Measurements from ENCODE around the gene EME1. TPM values are rescaled to one million over a fixed set of nuclear protein-coding genes. Genes with fewer than 3 reads are reported as not detected.

EME1 gene
- total RNA-seq, 2 experiments from 2014 or later: 34.0 to 40.8 TPM

DNA sequence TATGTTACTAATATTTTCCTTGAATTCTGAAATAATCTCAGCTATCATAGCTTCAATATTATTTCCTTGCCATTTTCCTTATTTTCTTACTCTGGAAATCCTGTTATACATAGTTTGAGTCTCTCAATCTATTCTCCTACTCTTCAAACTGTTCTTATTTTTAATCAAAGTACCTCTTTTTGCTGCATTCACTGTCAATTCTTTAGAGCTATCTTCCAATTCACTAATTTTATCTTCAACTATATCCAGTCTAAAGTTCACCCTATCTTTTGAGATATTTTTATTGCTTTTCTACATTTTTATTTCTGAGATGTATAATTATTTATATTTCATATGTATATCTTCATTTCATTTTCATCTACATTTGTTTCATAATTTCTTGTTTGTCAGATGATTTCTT lies 34.4 kb upstream of the EME1 start:
- DNase-seq (no peak), ATAC-seq (no peak)
- H3K27me3 Mint-ChIP-seq: peaks cover 4% of the 10 kb centered on the region
- H3K4me1 Mint-ChIP-seq: peaks cover 4% of the 10 kb centered on the region
- H3K27ac Mint-ChIP-seq: no peak overlapping the region
- H3K9me3 Mint-ChIP-seq (ENCODE audit: low read depth): peaks cover 9% of the 10 kb centered on the region
- H3K36me3 Mint-ChIP-seq: peaks cover 3% of the 10 kb centered on the region
- CTCF ChIA-PET: interaction anchor here (1.0 to 1.5 kb wide), 4 partner anchors 24 to 138 kb away, joined by 3 to 6 read pairs (median 4); no protein-coding TSS in a partner anchor
- H3K4me3 Mint-ChIP-seq: no peak overlapping the region

DNA sequence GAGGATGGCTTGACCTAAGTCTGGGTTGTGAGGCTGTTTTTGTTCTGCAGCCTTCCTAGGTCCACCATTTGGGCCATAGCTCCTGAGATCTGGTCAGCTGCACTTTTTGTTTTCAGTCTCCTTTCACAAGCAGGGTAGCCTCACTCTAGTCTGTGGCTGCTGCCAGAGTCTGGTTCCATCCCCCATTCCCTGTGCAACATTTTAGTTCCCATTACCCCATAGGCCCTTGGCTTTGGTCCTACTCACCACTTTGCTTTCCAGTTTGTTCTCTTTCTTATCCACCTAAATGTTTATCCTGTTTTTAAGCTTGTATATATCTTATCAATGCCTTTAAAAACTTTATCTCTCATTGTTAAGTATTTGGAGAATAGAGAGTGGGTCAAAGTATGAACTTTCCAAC lies 33.6 kb upstream of the EME1 start:
- Mint-ChIP-seq H3K4me3 (no peak overlapping the region), H3K27me3 (peaks cover 4% of the 10 kb centered on the region), H3K36me3 (peaks cover 3% of the 10 kb centered on the region), H3K4me1 (no peaks in the 10 kb centered on the region), H3K27ac (no peak overlapping the region), H3K9me3 (ENCODE audit: low read depth) (peaks cover 9% of the 10 kb centered on the region)
- CTCF ChIA-PET: interaction anchor here (1.0 to 1.5 kb wide), 5 partner anchors 9 to 139 kb away, joined by 3 to 6 read pairs (median 3); no protein-coding TSS in a partner anchor
- ATAC-seq: no peak
- no peak for DNase-seq

DNA sequence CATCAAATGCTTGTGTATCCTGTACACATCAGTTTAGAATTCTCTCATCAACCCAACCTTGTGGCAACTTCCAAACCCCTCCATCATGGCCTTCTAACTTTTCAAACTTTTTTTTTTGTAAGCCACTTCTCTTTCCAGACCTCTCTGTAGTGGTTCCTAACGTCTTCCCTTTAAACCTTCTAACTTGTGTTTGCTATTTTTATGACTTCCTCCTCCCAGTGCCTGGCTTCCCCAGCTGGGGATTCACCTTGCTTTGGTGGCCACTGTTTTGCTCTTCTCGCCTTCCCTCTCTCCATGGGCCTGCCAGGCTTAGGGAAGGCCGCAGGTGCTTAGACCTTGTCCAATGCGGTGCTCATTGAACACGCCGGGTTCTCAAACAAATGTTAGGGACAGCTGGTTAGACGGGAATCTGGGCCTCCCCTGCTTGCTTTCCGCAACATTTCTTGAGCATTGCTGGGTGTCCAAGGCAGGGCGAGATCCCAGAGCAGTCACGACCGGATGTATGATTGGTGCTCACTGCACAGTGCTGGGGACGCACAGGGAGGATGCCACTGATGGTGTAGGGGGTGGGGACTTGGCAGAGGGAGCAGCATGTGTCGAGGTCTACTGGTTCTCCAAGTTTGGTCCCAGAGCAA lies 28.2 kb upstream of the EME1 start:
- H3K27ac Mint-ChIP-seq: no peak overlapping the region

DNA sequence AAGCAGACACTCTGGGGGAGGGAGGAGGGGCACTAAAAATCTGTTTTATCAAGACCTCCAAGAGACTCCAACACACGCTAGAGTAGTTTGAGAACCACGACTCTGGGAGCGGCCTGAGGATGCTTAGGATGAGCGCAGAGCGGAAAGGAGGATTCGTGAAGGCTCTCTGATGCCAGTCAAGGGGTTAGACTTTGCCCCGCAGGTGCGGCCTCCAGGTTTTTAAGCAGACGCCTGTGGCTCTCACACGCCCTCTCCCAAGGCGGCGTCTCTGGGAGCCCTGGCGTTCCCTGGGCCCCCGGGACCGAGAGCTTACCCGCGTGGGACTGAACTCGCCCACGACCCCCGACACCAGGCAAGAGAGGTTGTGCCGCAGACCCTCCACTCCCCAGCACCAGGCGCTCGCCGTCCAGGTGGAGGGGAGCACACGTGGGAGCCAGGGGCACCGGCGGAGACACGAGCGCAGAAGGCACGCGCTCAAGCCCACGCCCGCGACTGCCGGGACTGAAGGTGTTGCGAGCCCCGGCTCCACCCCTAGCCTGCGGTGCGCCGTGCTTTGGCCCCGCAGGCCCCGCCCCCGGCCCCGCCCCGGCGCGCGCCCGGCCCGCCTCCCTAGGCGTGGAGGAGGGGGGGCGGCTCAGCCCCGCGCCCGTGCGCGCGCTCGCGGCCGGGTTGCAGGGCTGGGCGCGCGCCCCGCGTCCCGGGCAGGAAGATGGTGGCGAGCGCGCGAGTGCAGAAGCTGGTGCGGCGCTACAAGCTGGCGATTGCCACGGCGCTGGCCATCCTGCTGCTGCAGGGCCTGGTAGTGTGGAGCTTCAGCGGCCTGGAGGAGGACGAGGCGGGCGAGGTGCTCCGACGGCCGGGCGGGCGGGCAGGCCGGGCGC lies 27.4 kb upstream of the EME1 start, which contains the start of gene XYLT2:
XYLT2 (plus strand) TSS at position 695 of the 881 bp plus-strand sequence; CDS start at position 710, 15 bp downstream.
- DNase-seq: peak; percentile 91
- Mint-ChIP-seq H3K27ac (peak within 1 kb of the TSS; percentile 91), H3K27me3 (peaks cover 2% of the 10 kb centered on the region), H3K4me1 (peaks cover 39% of the 10 kb centered on the region), H3K4me3 (peak within 1 kb of the TSS; percentile 86), H3K36me3 (no peaks in the 10 kb centered on the region), H3K9me3 (ENCODE audit: low read depth) (no peaks in the 10 kb centered on the region)
- peak; percentile 93 for ATAC-seq
- CTCF ChIA-PET: interaction anchor here (1.0 to 5.0 kb wide), 6 partner anchors 14 to 134 kb away, joined by 3 to 32 read pairs (median 6); partner anchors contain the start of gene LRRC59

More for the DNA sequence above, 28.2 kb upstream of the EME1 start:
- Mint-ChIP-seq H3K4me3 (peak overlapping the region; percentile 66), H3K36me3 (no peaks in the 10 kb centered on the region), H3K4me1 (peaks cover 39% of the 10 kb centered on the region), H3K9me3 (ENCODE audit: low read depth) (no peaks in the 10 kb centered on the region), H3K27me3 (peaks cover 4% of the 10 kb centered on the region)
- CTCF ChIA-PET: interaction anchor here (0.8 to 2.0 kb wide), 4 partner anchors 11 to 52 kb away, joined by 3 to 8 read pairs (median 6); partner anchors contain the start of gene LRRC59
- no peak for DNase-seq
- ATAC-seq: no peak

DNA sequence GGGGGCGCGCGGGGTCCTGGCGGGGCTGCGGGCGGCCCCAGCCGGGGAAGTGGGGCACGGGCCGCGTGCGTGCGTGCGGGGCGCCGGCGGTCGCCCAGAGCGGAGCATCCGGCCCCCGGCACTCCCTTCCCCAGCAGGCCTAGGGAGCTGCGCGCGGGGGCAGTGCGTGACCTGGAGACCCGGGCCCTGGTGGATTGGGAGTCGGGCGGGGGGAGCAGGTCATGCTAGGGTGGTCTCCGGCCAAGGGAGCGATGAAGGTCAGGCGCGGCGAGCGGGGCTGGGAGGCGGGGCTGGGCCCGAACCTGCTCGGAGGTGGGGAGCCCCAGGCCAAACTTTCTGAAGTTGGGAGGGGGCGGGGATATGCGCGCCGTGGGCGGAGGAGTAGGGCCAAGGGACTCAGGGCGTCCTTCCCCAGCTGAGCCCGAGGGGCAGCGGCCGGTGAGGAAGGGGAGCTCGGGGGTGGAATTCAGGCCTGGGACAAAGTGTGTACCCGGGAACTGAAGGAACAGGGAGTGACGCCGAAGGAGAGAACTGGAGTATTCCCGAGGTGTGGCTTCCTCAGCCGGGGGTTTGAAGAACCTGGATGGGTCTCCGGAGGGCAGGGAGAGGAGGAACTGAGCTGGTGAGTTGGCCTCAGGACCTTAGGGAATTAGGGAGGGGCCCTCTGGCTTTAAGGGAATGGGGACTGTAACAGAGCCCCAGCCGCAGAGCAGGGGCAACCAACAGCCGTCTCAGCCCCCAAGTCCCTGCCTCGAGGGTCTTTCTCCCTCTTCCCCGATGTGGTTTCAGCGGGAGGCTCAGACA lies 26.5 kb upstream of the EME1 start:
- peak; percentile 68 for ATAC-seq
- peak overlapping the region; percentile 85 for H3K27ac Mint-ChIP-seq
- peak; percentile 70 for DNase-seq
- H3K9me3 Mint-ChIP-seq (ENCODE audit: low read depth): no peaks in the 10 kb centered on the region
- peak overlapping the region; percentile 86 for H3K4me3 Mint-ChIP-seq
- no peaks in the 10 kb centered on the region for H3K27me3 Mint-ChIP-seq
- H3K36me3 Mint-ChIP-seq: no peaks in the 10 kb centered on the region
- CTCF ChIA-PET: interaction anchor here (1.0 to 5.0 kb wide), 6 partner anchors 10 to 133 kb away, joined by 3 to 32 read pairs (median 5); partner anchors contain the start of gene LRRC59
- H3K4me1 Mint-ChIP-seq: peaks cover 39% of the 10 kb centered on the region

DNA sequence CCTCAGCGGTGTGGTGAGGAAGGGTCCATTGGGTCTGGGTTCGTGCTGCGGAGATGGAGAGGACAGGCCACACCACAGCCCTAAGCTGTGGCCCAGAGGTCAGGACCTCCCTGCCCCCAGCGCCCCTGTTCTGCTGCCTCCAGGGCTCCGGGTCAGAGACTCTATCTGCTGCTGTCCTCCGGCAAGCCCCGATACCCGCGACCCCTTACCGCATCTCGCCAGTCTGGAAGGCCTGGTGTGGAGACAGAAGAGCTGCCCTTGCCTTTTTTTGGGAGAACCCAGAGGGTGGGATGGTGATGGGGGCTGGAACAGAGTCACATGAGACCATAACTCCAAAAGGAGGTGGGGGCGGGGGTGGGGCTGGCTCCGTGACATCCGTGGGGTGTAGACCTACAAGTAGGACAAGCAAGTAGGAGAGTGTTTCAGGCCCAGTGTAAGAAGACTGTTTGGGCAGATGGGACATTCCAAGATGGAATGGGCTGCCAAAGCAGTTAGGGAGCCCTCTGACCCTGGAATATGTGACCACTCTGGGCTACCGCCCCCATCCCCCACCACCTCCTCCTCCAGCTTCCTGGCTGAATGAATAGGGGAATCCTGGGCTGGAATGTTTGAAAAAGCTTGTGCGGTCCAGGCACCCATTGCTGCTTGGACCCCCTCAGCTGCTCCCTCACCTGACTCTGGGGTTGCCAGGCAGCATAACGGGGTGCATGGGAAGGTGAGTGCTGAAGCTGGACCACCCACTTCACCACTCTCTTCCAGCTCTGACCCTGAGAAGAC lies 25.7 kb upstream of the EME1 start:
- H3K27ac Mint-ChIP-seq: peak overlapping the region; percentile 85
- no peaks in the 10 kb centered on the region for H3K9me3 Mint-ChIP-seq (ENCODE audit: low read depth)
- ATAC-seq (no peak), DNase-seq (peak; percentile 40)
- no peaks in the 10 kb centered on the region for H3K27me3 Mint-ChIP-seq
- H3K4me3 Mint-ChIP-seq: peak overlapping the region; percentile 86
- CTCF ChIA-PET: interaction anchor here (1.0 to 5.0 kb wide), 8 partner anchors 10 to 147 kb away, joined by 3 to 32 read pairs (median 5); partner anchors contain the start of gene LRRC59
- peaks cover 39% of the 10 kb centered on the region for H3K4me1 Mint-ChIP-seq
- no peaks in the 10 kb centered on the region for H3K36me3 Mint-ChIP-seq

DNA sequence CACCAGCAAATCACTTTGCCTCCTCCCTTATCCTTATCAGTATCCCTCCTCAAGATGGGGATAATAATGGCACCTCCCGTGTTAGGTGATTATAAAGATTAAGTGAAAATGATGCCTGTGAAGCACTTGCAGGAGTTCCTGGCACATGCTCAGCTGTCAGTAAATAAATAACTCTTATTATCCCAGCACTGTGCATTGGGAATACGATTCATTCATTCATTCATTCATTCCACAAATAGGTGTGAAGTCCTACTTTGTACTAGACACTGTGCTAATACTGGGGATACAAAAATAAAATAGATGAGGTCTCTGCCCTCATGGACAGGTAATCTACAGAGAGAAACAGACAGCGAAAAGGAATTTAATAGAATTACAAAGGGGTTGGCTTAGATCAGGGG lies 25.1 kb upstream of the EME1 start:
- H3K27me3 Mint-ChIP-seq: no peaks in the 10 kb centered on the region
- H3K9me3 Mint-ChIP-seq (ENCODE audit: low read depth): no peaks in the 10 kb centered on the region
- peak overlapping the region; percentile 86 for H3K4me3 Mint-ChIP-seq
- CTCF ChIA-PET: interaction anchor here (1.0 to 5.0 kb wide), 5 partner anchors 11 to 148 kb away, joined by 3 to 32 read pairs (median 4); partner anchors contain the start of gene LRRC59
- ATAC-seq (no peak), DNase-seq (no peak)
- no peaks in the 10 kb centered on the region for H3K36me3 Mint-ChIP-seq
- H3K27ac Mint-ChIP-seq: peak overlapping the region; percentile 9
- H3K4me1 Mint-ChIP-seq: peaks cover 39% of the 10 kb centered on the region

DNA sequence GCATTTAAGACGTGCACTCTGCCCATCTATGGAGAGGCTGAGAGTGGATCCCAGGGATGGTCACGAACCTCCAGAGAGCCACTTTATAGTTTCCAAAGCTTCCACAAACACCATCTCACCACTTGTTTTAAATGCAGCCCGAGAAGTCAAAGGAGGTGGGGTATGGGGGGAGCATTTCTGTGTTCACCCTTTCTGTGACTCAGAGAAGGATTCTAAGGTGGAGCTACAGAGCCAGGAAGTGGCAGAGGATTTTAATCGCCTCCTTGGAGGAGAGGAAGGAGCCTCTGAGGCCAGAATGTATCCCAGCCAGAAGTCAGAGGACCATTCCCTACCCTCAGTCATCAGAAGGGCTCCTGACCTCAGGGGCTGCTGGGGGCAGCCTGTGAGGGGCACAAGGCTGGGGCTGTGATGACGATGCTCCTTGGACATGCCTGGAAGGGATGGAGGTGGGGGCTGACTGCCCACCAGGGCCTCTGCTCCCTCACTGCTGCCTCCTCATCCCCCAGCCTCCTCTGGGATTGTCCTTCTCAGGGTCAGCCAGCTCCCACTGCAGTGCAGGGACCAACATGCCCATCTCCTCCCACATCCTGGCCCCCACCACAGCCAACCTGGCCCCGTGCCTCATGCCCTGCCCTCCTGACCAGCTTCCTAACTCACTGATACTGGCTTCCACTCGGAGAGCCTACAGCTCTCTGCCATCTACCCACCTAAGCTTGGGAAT lies 24.3 kb upstream of the EME1 start:
- Mint-ChIP-seq H3K27me3 (no peaks in the 10 kb centered on the region), H3K4me3 (peak overlapping the region; percentile 25)
- no peak for ATAC-seq

DNA sequence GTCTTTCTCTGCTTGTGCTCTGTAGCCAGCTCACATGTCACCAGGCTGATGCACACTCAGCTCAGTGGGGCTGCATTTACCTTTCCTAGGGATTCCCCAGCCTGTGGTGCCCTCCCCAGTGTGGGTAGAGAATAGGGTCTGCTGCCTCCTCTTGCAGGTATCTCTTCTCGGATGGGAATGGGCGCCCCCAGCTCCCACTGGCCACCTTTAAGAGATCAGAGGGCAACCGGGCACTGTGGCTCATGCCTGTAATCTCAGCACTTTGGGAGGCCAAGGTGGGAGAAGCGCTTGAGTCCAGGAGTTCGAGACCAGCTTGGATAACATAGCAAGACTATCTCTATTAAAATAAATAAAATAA lies 23.8 kb upstream of the EME1 start:
- Mint-ChIP-seq H3K4me3 (peak overlapping the region; percentile 25), H3K27ac (peak overlapping the region; percentile 39)
- CTCF ChIA-PET: interaction anchor here (1.1 to 5.0 kb wide), 4 partner anchors 9 to 149 kb away, joined by 3 to 32 read pairs (median 5); no protein-coding TSS in a partner anchor

More for the DNA sequence above, 24.3 kb upstream of the EME1 start:
- Mint-ChIP-seq H3K9me3 (ENCODE audit: low read depth) (no peaks in the 10 kb centered on the region), H3K27ac (peak overlapping the region; percentile 39), H3K36me3 (no peaks in the 10 kb centered on the region), H3K4me1 (peaks cover 39% of the 10 kb centered on the region)
- DNase-seq: no peak
- CTCF ChIA-PET: interaction anchor here (1.0 to 5.0 kb wide), 5 partner anchors 9 to 148 kb away, joined by 3 to 32 read pairs (median 3); partner anchors contain the start of gene LRRC59

DNA sequence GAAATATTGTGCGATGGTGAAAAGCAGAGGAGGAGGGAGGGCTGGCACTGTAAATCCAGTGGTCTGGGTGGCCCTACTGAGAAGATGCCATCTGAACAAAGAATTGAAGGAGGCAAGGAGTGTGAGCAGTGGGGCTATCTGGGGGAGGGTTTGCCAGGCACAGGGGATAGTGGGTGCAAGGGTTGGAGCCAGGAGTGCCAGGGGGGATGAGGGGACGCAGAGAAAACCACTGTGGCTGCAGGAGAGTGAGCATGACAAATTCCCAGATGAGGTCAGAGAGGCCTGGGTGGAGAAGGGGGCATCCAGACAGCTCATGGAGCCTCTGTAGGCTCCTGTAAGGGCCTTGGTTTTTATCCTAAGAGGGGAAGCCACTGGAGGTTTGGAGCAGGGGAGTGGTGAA lies 22.3 kb upstream of the EME1 start:
- no peaks in the 10 kb centered on the region for H3K36me3 Mint-ChIP-seq
- H3K4me3 Mint-ChIP-seq: no peak overlapping the region
- CTCF ChIA-PET: interaction anchor here (2.5 kb wide), 1 partner anchor 11 kb away, joined by 12 read pairs; no protein-coding TSS in a partner anchor
- H3K27me3 Mint-ChIP-seq: no peaks in the 10 kb centered on the region
- H3K9me3 Mint-ChIP-seq (ENCODE audit: low read depth): no peaks in the 10 kb centered on the region
- H3K27ac Mint-ChIP-seq: no peak overlapping the region
- peaks cover 30% of the 10 kb centered on the region for H3K4me1 Mint-ChIP-seq
- ATAC-seq (no peak), DNase-seq (peak; percentile 18)

More for the DNA sequence above, 23.8 kb upstream of the EME1 start:
- DNase-seq (peak; percentile 33), ATAC-seq (no peak)
- no peaks in the 10 kb centered on the region for H3K9me3 Mint-ChIP-seq (ENCODE audit: low read depth)
- no peaks in the 10 kb centered on the region for H3K36me3 Mint-ChIP-seq
- peaks cover 39% of the 10 kb centered on the region for H3K4me1 Mint-ChIP-seq
- no peaks in the 10 kb centered on the region for H3K27me3 Mint-ChIP-seq

DNA sequence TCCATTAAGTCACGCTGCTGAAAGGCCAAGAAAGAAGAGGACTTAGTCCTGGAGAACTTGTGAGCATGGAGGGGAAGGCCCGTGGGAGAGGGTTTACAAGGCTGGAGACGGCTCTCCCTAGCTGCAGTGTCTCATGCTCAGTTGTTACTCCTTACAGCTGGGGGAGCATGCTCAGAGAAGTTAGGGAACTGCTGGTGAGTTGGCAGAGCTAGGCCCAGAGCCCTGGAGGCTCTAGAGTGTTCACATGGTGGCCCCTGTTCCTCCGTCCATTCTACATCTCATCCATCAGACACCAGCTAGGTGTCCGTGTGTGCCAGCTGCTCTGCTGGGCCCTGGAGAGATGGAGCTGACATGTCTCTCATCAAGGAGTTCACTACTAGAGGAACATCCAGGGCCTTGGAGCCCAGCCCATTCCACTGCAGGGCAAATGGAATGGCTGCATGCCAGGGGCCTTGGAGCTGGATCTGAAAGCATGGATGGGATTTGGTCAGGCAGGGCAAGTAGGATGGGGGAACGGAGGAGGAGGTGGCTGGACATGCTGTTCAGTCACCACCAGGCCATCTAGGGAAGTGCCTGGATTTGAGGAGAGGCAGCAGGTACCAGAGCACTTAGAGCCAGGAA lies 20.8 kb upstream of the EME1 start:
- no peak overlapping the region for H3K4me3 Mint-ChIP-seq
- ATAC-seq (no peak), DNase-seq (peak; percentile 34)
- H3K27me3 Mint-ChIP-seq: no peaks in the 10 kb centered on the region
- no peak overlapping the region for H3K27ac Mint-ChIP-seq
- peaks cover 4% of the 10 kb centered on the region for H3K36me3 Mint-ChIP-seq
- CTCF ChIA-PET: interaction anchor here (1.1 to 2.5 kb wide), 2 partner anchors 10 to 45 kb away, joined by 3 to 12 read pairs; partner anchors contain the start of gene LRRC59
- peaks cover 23% of the 10 kb centered on the region for H3K4me1 Mint-ChIP-seq
- no peaks in the 10 kb centered on the region for H3K9me3 Mint-ChIP-seq (ENCODE audit: low read depth)
